ENCODE measurements around the gene ZMYM1. TPM values are rescaled to one million over a fixed set of nuclear protein-coding genes. Genes with fewer than 3 reads are reported as not detected.

The ZMYM1 gene
- total RNA-seq, 1 experiment from 2014 or later: 29.4 TPM

DNA sequence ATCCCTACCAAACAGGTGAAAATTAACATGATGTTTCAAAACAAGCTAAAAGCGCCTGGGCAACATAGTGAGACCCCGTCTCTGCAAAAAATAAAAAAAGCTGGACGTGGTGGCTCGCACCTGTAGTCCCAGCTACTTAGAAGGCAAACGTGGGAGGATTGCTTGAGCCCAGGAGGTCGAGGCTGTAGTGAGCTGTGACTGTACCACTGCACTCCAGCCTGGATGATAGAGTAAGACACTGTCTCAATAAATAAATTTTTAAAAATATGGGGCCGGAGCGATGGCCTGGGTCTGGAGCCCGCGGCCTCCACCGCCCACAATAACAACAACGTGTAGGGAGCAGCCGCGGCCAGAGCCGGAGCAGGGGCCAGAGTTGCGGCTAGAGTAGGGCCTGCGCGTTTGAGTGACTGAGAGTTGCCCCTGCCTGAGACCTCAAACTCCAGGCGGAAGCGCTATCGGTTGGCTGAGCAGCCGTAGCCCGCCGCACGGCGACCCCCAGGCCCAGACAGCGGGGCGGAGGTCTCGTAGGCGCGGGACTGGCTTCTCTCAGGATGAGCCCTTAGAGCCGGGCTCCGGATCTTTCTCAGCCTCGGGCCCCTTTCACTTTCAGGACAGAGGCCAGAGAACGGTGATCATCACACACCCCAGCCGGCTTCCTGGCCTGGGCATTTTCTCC is 41.4 kb downstream of the ZMYM1 start:
- WGBS (ENCODE audit: extremely low coverage, insufficient read length, low lambda C conversion rate): no CpG with 5 or more reads among the region's 36 CpGs
- TF ChIP-seq CTCF (conservative IDR thresholded peaks at IDR 0.05): no peak
- H2AFZ ChIP-seq (ENCODE audit: low read length): no peak overlapping the region

More for the DNA sequence above, 41.4 kb downstream of the ZMYM1 start:
- H3K4me1 Mint-ChIP-seq: no peaks in the 10 kb centered on the region
- H3K14ac ChIP-seq (ENCODE audit: insufficient read depth, low read length): no peak overlapping the region
- no peaks in the 10 kb centered on the region for H3K23me2 ChIP-seq (ENCODE audit: insufficient read length, low read depth, low read length, poor library complexity, severe bottlenecking)
- no peak overlapping the region for H3K23ac ChIP-seq (ENCODE audit: insufficient read length, low read depth, low read length)
- H3K27me3 Mint-ChIP-seq (ENCODE audit: low read depth): no peaks in the 10 kb centered on the region
- H4K91ac ChIP-seq (ENCODE audit: insufficient read length, low read depth, low read length): no peak overlapping the region
- no peak overlapping the region for H2BK15ac ChIP-seq (ENCODE audit: low read depth, low read length)
- H3K27ac Mint-ChIP-seq: no peak overlapping the region
- H3K56ac ChIP-seq (ENCODE audit: insufficient read length, low read depth, low read length): no peak overlapping the region
- H3K9ac ChIP-seq (ENCODE audit: extremely low read depth, insufficient read length, low read length): no peak overlapping the region
- H2BK120ac ChIP-seq (ENCODE audit: low read depth, low read length, poor library complexity, severe bottlenecking): no peak overlapping the region
- peaks cover 6 to 11% (median 10%) of the 10 kb centered on the region in 3 experiments for H3K36me3 Mint-ChIP-seq (ENCODE audit: insufficient read depth in 1 of 3, low read depth in 3 of 3)
- H2BK12ac ChIP-seq (ENCODE audit: insufficient read length, low read depth, low read length): no peak overlapping the region
- peak; percentile 54 for DNase-seq
- H3K79me1 ChIP-seq (ENCODE audit: insufficient read depth, low read depth, low read length, poor library complexity, severe bottlenecking): no peaks in the 10 kb centered on the region
- no peak overlapping the region for H3K4me2 ChIP-seq (ENCODE audit: insufficient read depth, insufficient read length, low read length)
- no peak overlapping the region for H4K8ac ChIP-seq (replicated peaks; ENCODE audit: insufficient read length, low read depth, low read length)
- H3K18ac ChIP-seq (ENCODE audit: insufficient read length, low read depth, low read length): no peak overlapping the region
- no peak overlapping the region for H2BK5ac ChIP-seq (ENCODE audit: insufficient read length, low read length)
- H3K4me3 Mint-ChIP-seq: no peak overlapping the region
- H3K4ac ChIP-seq (ENCODE audit: low read depth, low read length): no peak overlapping the region
- H3T11ph ChIP-seq (ENCODE audit: low read length): no peak overlapping the region
- no peak overlapping the region for H2AK5ac ChIP-seq (ENCODE audit: insufficient read length, low read length)
- H3K27me3 ChIP-seq (ENCODE audit: insufficient read depth, low read length): no peaks in the 10 kb centered on the region
- H4K20me1 ChIP-seq (ENCODE audit: control insufficient read depth, insufficient read depth, insufficient read length): no peaks in the 10 kb centered on the region
- no peaks in the 10 kb centered on the region for H3K4me1 ChIP-seq (ENCODE audit: insufficient read depth, low read length)
- H2BK20ac ChIP-seq (ENCODE audit: low read depth, low read length, poor library complexity, severe bottlenecking): no peak overlapping the region
- H3K79me2 ChIP-seq (ENCODE audit: insufficient read depth, low read length): no peaks in the 10 kb centered on the region
- H3K9me3 ChIP-seq (ENCODE audit: control insufficient read depth, low read depth, low read length): no peaks in the 10 kb centered on the region
- H3K27ac ChIP-seq (ENCODE audit: insufficient read length, low read depth, low read length): no peak overlapping the region
- no peak overlapping the region for H4K5ac ChIP-seq (ENCODE audit: insufficient read length, low read depth, low read length)
- H3K9me3 Mint-ChIP-seq: peaks cover 0 to 3% of the 10 kb centered on the region in 2 experiments; a peak in 3 of 5 replicates
